Liver (tissue), 9 donors: ENCODE data around the gene FBXO31. TPM values are rescaled to one million over a fixed set of nuclear protein-coding genes. Genes with fewer than 3 reads are reported as not detected.

ENCODE experiments used
- DNase-seq: peaks from one replicate; pipeline ENCODE4 v3.0.0-alpha.2; 2017; ENCODE audit warnings: low spot score
- H3K27ac ChIP-seq, 2 donors: one replicate each; pipeline ENCODE4 v1.7.0; 2013; ENCODE audit warnings: inconsistent platforms in 2 of 2, low read length in 2 of 2, control low read depth in 1 of 2, low read depth in 1 of 2, mild to moderate bottlenecking in 1 of 2
- H3K27me3 ChIP-seq, 4 donors: one replicate each; pipeline versions ENCODE4 v1.6.1 to v1.7.0; 2013; ENCODE audit warnings: low read length in 3 of 4, inconsistent platforms in 1 of 4, mild to moderate bottlenecking in 1 of 4, moderate library complexity in 1 of 4; ENCODE audit not compliant: control insufficient read depth in 4 of 4, insufficient read depth in 4 of 4
- H3K36me3 ChIP-seq, 4 donors: one replicate each; pipeline versions ENCODE4 v1.6.1 to v1.7.0; 2013; ENCODE audit warnings: low read length in 3 of 4, mild to moderate bottlenecking in 3 of 4, low read depth in 1 of 4, moderate library complexity in 1 of 4; ENCODE audit not compliant: control insufficient read depth in 4 of 4, insufficient read depth in 3 of 4
- H3K4me1 ChIP-seq, 4 donors: one replicate each; pipeline versions ENCODE4 v1.6.1 to v1.7.0; 2013; ENCODE audit warnings: low read length in 3 of 4, mild to moderate bottlenecking in 3 of 4, moderate library complexity in 1 of 4; ENCODE audit not compliant: control insufficient read depth in 4 of 4, insufficient read depth in 4 of 4
- H3K4me3 ChIP-seq, 3 donors: one replicate each; pipeline versions ENCODE4 v1.6.1 to v1.7.0; 2013; ENCODE audit warnings: low read length in 3 of 3, control low read depth in 1 of 3, low read depth in 1 of 3, mild to moderate bottlenecking in 1 of 3
- H3K9ac ChIP-seq, 2 donors: one replicate each; pipeline ENCODE4 v1.7.0; 2013; ENCODE audit warnings: low read length in 2 of 2, mild to moderate bottlenecking in 2 of 2, moderate library complexity in 2 of 2, control low read depth in 1 of 2, low read depth in 1 of 2
- H3K9me3 ChIP-seq, 4 donors: one replicate each; pipeline versions ENCODE4 v1.6.1 to v1.7.0; 2013; ENCODE audit warnings: low read length in 3 of 4; ENCODE audit not compliant: control insufficient read depth in 4 of 4
- EGR1 ChIP-seq, 2 donors: IDR thresholded peaks; 2 replicates each; pipeline ENCODE4 v1.6.1; 2016 to 2018; ENCODE audit warnings: antibody characterized with exemption in 2 of 2, low read depth in 2 of 2
- FOXA1 ChIP-seq: IDR thresholded peaks from 2 replicates; pipeline ENCODE4 v1.6.1; 2016; ENCODE audit warnings: antibody characterized with exemption
- FOXA2 ChIP-seq: IDR thresholded peaks from 2 replicates; pipeline ENCODE4 v1.6.1; 2016; ENCODE audit warnings: antibody characterized with exemption
- GABPA ChIP-seq, 2 donors: IDR thresholded peaks in 1 of 2; conservative IDR thresholded peaks in 1 of 2; 2 replicates each; pipeline ENCODE4 v1.6.1; 2016; ENCODE audit warnings: antibody characterized with exemption in 2 of 2, mild to moderate bottlenecking in 1 of 2, moderate library complexity in 1 of 2
- HNF4A ChIP-seq, 2 donors: conservative IDR thresholded peaks; 2 replicates each; pipeline ENCODE4 v1.6.1; 2016; ENCODE audit warnings: antibody characterized with exemption in 2 of 2, mild to moderate bottlenecking in 2 of 2
- HNF4G ChIP-seq: IDR thresholded peaks from 2 replicates; pipeline ENCODE4 v1.6.1; 2016; ENCODE audit warnings: antibody characterized with exemption
- JUND ChIP-seq, 2 donors: IDR thresholded peaks; 2 replicates each; pipeline ENCODE4 v1.6.1; 2016; ENCODE audit warnings: antibody characterized with exemption in 2 of 2
- NR2F2 ChIP-seq: IDR thresholded peaks from 2 replicates; pipeline ENCODE4 v1.6.1; 2016; ENCODE audit warnings: antibody characterized with exemption
- RAD21 ChIP-seq, 2 donors: IDR thresholded peaks; 2 replicates each; pipeline ENCODE4 v1.6.1; 2016; ENCODE audit warnings: antibody characterized with exemption in 2 of 2, mild to moderate bottlenecking in 2 of 2
- RXRA ChIP-seq, 2 donors: IDR thresholded peaks; 2 replicates each; pipeline ENCODE4 v1.6.1; 2017 to 2018; ENCODE audit warnings: antibody characterized with exemption in 2 of 2, mild to moderate bottlenecking in 1 of 2
- SP1 ChIP-seq: IDR thresholded peaks from 2 replicates; pipeline ENCODE4 v1.6.1; 2018; ENCODE audit warnings: antibody characterized with exemption, mild to moderate bottlenecking
- TAF1 ChIP-seq: conservative IDR thresholded peaks from 2 replicates; pipeline ENCODE4 v1.6.1; 2016; ENCODE audit warnings: antibody characterized with exemption, mild to moderate bottlenecking
- WGBS: extraction: QIAGEN DNeasy Blood & Tissue Kit; methylation state at CpG from one replicate; pipeline ENCODE4 v1.1.7; 2013; 5-methylcytosine and 5-hydroxymethylcytosine counted together
- polyA plus RNA-seq, 2 donors: library from polyadenylated mRNA; stranded (reverse) in 1 of 2; unstranded in 1 of 2; fragments of 200-250 nt in 1 of 2; fragments of >200 nt in 1 of 2; fragmentation: Nextera tagmentation in 1 of 2; extraction: Ambion mirVana in 1 of 2; gene quantifications; one replicate each; pipeline versions ENCODE4 v1.2.1 to v1.2.3, GENCODE V29; 2013 to 2015
- total RNA-seq, 2 donors: library from RNA; depleted of rRNA; stranded (reverse); fragments of >200 nt; gene quantifications; one replicate each; pipeline ENCODE4 v1.2.3, GENCODE V29; 2014
- TF ChIP-seq, protein P1 (sequence below): IDR thresholded peaks from 2 replicates; pipeline ENCODE4 v1.6.1; 2016; ENCODE audit warnings: antibody characterized with exemption
- TF ChIP-seq, protein P2 (sequence below): IDR thresholded peaks from 2 replicates; pipeline ENCODE4 v1.6.1; 2016; ENCODE audit warnings: antibody characterized with exemption
- TF ChIP-seq, protein P3 (sequence below): IDR thresholded peaks from 2 replicates; pipeline ENCODE4 v1.6.1; 2016; ENCODE audit warnings: antibody characterized with exemption, mild to moderate bottlenecking
- donor health status: healthy.
- donor health status: healthy.
- donor health status: healthy.
- donor health status: healthy.
- donor health status: healthy.

The FBXO31 gene
- total and polyA plus RNA-seq, 4 donors = 13.2 to 30.3 (median 18.1) TPM

DNA sequence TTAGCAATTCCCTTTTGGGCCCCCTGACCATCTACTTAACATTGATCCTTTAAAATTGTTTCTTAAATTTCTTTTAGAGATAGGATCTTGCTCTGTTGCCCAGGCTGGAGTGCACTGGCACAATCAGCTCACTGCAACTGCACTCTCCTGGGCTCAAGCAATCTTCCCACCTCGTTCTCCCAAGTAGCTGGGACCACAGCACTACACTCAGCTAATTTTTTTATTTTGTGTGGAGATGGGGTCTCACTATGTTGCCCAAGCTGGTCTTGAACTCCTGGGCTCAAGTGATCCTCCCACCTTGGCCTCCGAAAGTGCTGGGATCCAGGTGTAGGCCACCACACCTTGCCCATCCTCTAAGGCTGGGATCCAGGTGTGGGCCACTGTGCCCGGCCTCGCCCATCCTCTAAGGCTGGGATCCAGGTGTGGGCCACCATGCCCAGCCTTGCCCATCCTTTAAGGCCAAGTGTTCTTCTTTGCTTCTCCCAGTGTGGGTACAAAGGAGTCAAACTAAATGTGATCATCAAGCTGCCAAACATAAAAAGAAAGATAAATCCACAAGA, 79.5 kb downstream of the FBXO31 start:
- H3K9me3 ChIP-seq = peaks cover 0 to 4% (median 0%) of the 10 kb centered on the region in 4 donors
- 97% methylated on average over 4 of the region's 4 CpGs for WGBS
- DNase-seq = no peak
- no peak overlapping the region for H3K27ac ChIP-seq
- no peaks in the 10 kb centered on the region for H3K4me1 ChIP-seq
- no peak overlapping the region for H3K9ac ChIP-seq
- no peaks in the 10 kb centered on the region for H3K27me3 ChIP-seq
- TF ChIP-seq FOXA2 (no peak), HNF4A (conservative IDR thresholded peaks at IDR 0.05) (no peak), JUND (IDR thresholded peaks at IDR 0.05) (no peak), FOXA1 (no peak), EGR1 (IDR thresholded peaks at IDR 0.05; ENCODE audit: low read depth in 2 of 2) (no peak), RXRA (IDR thresholded peaks at IDR 0.05) (no peak), GABPA (IDR thresholded peaks at IDR 0.05 in 1 of 2, conservative IDR thresholded peaks at IDR 0.05 in 1 of 2) (no peak), HNF4G (no peak), NR2F2 (no peak), RAD21 (IDR thresholded peaks at IDR 0.05) (no peak)
- TF ChIP-seq, protein P1, sequence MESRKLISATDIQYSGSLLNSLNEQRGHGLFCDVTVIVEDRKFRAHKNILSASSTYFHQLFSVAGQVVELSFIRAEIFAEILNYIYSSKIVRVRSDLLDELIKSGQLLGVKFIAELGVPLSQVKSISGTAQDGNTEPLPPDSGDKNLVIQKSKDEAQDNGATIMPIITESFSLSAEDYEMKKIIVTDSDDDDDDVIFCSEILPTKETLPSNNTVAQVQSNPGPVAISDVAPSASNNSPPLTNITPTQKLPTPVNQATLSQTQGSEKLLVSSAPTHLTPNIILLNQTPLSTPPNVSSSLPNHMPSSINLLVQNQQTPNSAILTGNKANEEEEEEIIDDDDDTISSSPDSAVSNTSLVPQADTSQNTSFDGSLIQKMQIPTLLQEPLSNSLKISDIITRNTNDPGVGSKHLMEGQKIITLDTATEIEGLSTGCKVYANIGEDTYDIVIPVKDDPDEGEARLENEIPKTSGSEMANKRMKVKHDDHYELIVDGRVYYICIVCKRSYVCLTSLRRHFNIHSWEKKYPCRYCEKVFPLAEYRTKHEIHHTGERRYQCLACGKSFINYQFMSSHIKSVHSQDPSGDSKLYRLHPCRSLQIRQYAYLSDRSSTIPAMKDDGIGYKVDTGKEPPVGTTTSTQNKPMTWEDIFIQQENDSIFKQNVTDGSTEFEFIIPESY = no peak
- TF ChIP-seq, protein P2, sequence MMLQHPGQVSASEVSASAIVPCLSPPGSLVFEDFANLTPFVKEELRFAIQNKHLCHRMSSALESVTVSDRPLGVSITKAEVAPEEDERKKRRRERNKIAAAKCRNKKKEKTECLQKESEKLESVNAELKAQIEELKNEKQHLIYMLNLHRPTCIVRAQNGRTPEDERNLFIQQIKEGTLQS = no peak
- TF ChIP-seq, protein P3, sequence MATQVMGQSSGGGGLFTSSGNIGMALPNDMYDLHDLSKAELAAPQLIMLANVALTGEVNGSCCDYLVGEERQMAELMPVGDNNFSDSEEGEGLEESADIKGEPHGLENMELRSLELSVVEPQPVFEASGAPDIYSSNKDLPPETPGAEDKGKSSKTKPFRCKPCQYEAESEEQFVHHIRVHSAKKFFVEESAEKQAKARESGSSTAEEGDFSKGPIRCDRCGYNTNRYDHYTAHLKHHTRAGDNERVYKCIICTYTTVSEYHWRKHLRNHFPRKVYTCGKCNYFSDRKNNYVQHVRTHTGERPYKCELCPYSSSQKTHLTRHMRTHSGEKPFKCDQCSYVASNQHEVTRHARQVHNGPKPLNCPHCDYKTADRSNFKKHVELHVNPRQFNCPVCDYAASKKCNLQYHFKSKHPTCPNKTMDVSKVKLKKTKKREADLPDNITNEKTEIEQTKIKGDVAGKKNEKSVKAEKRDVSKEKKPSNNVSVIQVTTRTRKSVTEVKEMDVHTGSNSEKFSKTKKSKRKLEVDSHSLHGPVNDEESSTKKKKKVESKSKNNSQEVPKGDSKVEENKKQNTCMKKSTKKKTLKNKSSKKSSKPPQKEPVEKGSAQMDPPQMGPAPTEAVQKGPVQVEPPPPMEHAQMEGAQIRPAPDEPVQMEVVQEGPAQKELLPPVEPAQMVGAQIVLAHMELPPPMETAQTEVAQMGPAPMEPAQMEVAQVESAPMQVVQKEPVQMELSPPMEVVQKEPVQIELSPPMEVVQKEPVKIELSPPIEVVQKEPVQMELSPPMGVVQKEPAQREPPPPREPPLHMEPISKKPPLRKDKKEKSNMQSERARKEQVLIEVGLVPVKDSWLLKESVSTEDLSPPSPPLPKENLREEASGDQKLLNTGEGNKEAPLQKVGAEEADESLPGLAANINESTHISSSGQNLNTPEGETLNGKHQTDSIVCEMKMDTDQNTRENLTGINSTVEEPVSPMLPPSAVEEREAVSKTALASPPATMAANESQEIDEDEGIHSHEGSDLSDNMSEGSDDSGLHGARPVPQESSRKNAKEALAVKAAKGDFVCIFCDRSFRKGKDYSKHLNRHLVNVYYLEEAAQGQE = no peak
- no peak overlapping the region for H3K4me3 ChIP-seq
- H3K36me3 ChIP-seq = peaks cover 0 to 5% (median 0%) of the 10 kb centered on the region in 4 donors

- DNase-seq = no peak
- WGBS = 85% methylated on average over 7 of the region's 7 CpGs
- no peak overlapping the region for H3K4me3 ChIP-seq
- H3K9ac ChIP-seq = no peak overlapping the region
- no peaks in the 10 kb centered on the region for H3K27me3 ChIP-seq
- H3K27ac ChIP-seq = no peak overlapping the region
- TF ChIP-seq FOXA1 = no peak
- no peak for TF ChIP-seq TAF1
- TF ChIP-seq HNF4A (conservative IDR thresholded peaks at IDR 0.05) = no peak
- TF ChIP-seq JUND (IDR thresholded peaks at IDR 0.05) = no peak
- TF ChIP-seq HNF4G = no peak
- no peak for TF ChIP-seq RAD21 (IDR thresholded peaks at IDR 0.05)
- TF ChIP-seq, protein P2 = no peak
- TF ChIP-seq FOXA2 = no peak
- TF ChIP-seq GABPA (IDR thresholded peaks at IDR 0.05 in 1 of 2, conservative IDR thresholded peaks at IDR 0.05 in 1 of 2) = no peak
- TF ChIP-seq NR2F2 = no peak
- TF ChIP-seq RXRA (IDR thresholded peaks at IDR 0.05) = no peak
- TF ChIP-seq, protein P3 = no peak
- TF ChIP-seq, protein P1 = no peak
- TF ChIP-seq EGR1 (IDR thresholded peaks at IDR 0.05; ENCODE audit: low read depth in 2 of 2) = no peak
- TF ChIP-seq SP1 = no peak
- peaks cover 0 to under 1% (median 0%) of the 10 kb centered on the region in 4 donors for H3K9me3 ChIP-seq
- H3K4me1 ChIP-seq = no peaks in the 10 kb centered on the region
- H3K36me3 ChIP-seq = peaks cover 0 to 5% (median 0%) of the 10 kb centered on the region in 4 donors
Observed at GRCh38 chr16:87303431-87303930, 80.1 kb downstream of the FBXO31 start.
